ENCODE measurements around the gene RNF138. TPM values are rescaled to one million over a fixed set of nuclear protein-coding genes. Genes with fewer than 3 reads are reported as not detected.
A peak's percentile ranks its signal among the peaks of the same experiment; 100 is the strongest.

Gene RNF138
- total and polyA plus RNA-seq, 3 donors from 2014 or later = 121 to 295 (median 190) TPM

- H3K4me3 ChIP-seq = no peak overlapping the region
Measured at GRCh38 chr18:32122039-32122438, 30.4 kb downstream of the RNF138 start.

GRCh38 chr18:32126538-32126937 lies 34.9 kb downstream of the RNF138 start:
- H3K36me3 ChIP-seq (ENCODE audit: low read depth, missing control alignments) = no peaks in the 10 kb centered on the region
- DNase-seq = no peak
- 91 to 96% methylated on average over 3 of the region's 3 CpGs for WGBS, 2 donors
- H3K9me3 ChIP-seq = no peaks in the 10 kb centered on the region
- no peak overlapping the region for H3K27ac ChIP-seq
- H3K27me3 ChIP-seq = no peaks in the 10 kb centered on the region
- H3K4me3 ChIP-seq = no peak overlapping the region
- TF ChIP-seq CTCF (IDR thresholded peaks at IDR 0.05) (no peak), POLR2A (IDR thresholded peaks at IDR 0.05) (no peak)
- intact Hi-C loops (cut with DNase I; ENCODE audit: low total_unique reads) = no loop called here
- H3K4me1 ChIP-seq = no peaks in the 10 kb centered on the region

More at GRCh38 chr18:32122039-32122438, 30.4 kb downstream of the RNF138 start:
- Histone ChIP-seq H3K27me3 (no peaks in the 10 kb centered on the region), H3K36me3 (ENCODE audit: low read depth, missing control alignments) (no peaks in the 10 kb centered on the region), H3K4me1 (no peaks in the 10 kb centered on the region), H3K27ac (no peak overlapping the region), H3K9me3 (no peaks in the 10 kb centered on the region)
- 79 to 94% methylated on average over 5 of the region's 5 CpGs for WGBS, 2 donors
- intact Hi-C loops (cut with DNase I; ENCODE audit: low total_unique reads) = no loop called here
- TF ChIP-seq POLR2A (IDR thresholded peaks at IDR 0.05) (no peak), CTCF (IDR thresholded peaks at IDR 0.05) (no peak)
- no peak for DNase-seq

GRCh38 chr18:32135625-32136024 lies 44.0 kb downstream of the RNF138 start:
- WGBS, 2 donors = 80 to 93% methylated on average over 2 of the region's 2 CpGs
- no peaks in the 10 kb centered on the region for H3K9me3 ChIP-seq
- DNase-seq = no peak
- H3K27me3 ChIP-seq = no peaks in the 10 kb centered on the region
- H3K4me3 ChIP-seq = no peak overlapping the region
- H3K4me1 ChIP-seq = no peaks in the 10 kb centered on the region
- no peak for TF ChIP-seq POLR2A (IDR thresholded peaks at IDR 0.05)
- intact Hi-C loops (cut with DNase I; ENCODE audit: low total_unique reads) = no loop called here
- no peaks in the 10 kb centered on the region for H3K36me3 ChIP-seq (ENCODE audit: low read depth, missing control alignments)
- H3K27ac ChIP-seq = no peak overlapping the region

GRCh38 chr18:32138332-32138982 lies 46.8 kb downstream of the RNF138 start:
- H3K36me3 ChIP-seq (ENCODE audit: low read depth, missing control alignments) = no peaks in the 10 kb centered on the region
- H3K4me1 ChIP-seq = no peaks in the 10 kb centered on the region
- no peak overlapping the region for H3K27ac ChIP-seq
- intact Hi-C loops (cut with DNase I; ENCODE audit: low total_unique reads) = no loop called here
- 50 to 73% methylated on average over 1 of the region's 1 CpG for WGBS, 2 donors
- no peaks in the 10 kb centered on the region for H3K27me3 ChIP-seq
- DNase-seq = no peak
- TF ChIP-seq POLR2A (IDR thresholded peaks at IDR 0.05) = no peak
- TF ChIP-seq CTCF (IDR thresholded peaks at IDR 0.05) = no peak
- no peak overlapping the region for H3K4me3 ChIP-seq
- H3K9me3 ChIP-seq = no peaks in the 10 kb centered on the region

GRCh38 chr18:32139835-32140283 lies 48.2 kb downstream of the RNF138 start:
- Histone ChIP-seq H3K4me3 (peak overlapping the region; percentile 24 to 38), H3K9me3 (no peaks in the 10 kb centered on the region), H3K27me3 (no peaks in the 10 kb centered on the region), H3K4me1 (no peaks in the 10 kb centered on the region), H3K27ac (no peak overlapping the region), H3K36me3 (ENCODE audit: low read depth, missing control alignments) (no peaks in the 10 kb centered on the region)
- TF ChIP-seq POLR2A (IDR thresholded peaks at IDR 0.05) (no peak), CTCF (IDR thresholded peaks at IDR 0.05) (no peak)
- intact Hi-C loops (cut with DNase I; ENCODE audit: low total_unique reads) = no loop called here
- 73 to 80% methylated on average over 4 to 23 of the region's 24 CpGs for WGBS, 2 donors
- no peak for DNase-seq
